HG03060 (cell line): ENCODE data around the gene MGMT.
A peak's percentile ranks its signal among the peaks of the same experiment; 100 is the strongest.

Source experiments
- ATAC-seq: cut with Tn5 transposase; IDR thresholded peaks from one replicate; pipeline ENCODE4 v1.9.1; 2021; ENCODE audit warnings: low read depth, moderate number of reproducible peaks; ENCODE audit not compliant: unreplicated experiment

The MGMT gene

GRCh38 chr10:129449893-129450292, 17.1 kb upstream of the MGMT start:
- no peak for ATAC-seq

- no peak for ATAC-seq
Measured at GRCh38 chr10:129450391-129450790, 16.6 kb upstream of the MGMT start.

- no peak for ATAC-seq
Measured at GRCh38 chr10:129455625-129456024, 11.4 kb upstream of the MGMT start.

GRCh38 chr10:129459762-129460539, 7.1 kb upstream of the MGMT start:
- no peak for ATAC-seq

- no peak for ATAC-seq
Measured at GRCh38 chr10:129462257-129462795, 4.7 kb upstream of the MGMT start.

GRCh38 chr10:129464251-129464650, 2.8 kb upstream of the MGMT start:
- no peak for ATAC-seq

GRCh38 chr10:129465796-129466702, 992 bp upstream of the MGMT start:
- ATAC-seq: no peak

- ATAC-seq: no peak
Measured at GRCh38 chr10:129467359-129468064, 471 bp downstream of the MGMT start.

- no peak for ATAC-seq
Measured at GRCh38 chr10:129468187-129468586, 1.1 kb downstream of the MGMT start.

GRCh38 chr10:129470103-129470851, 3.2 kb downstream of the MGMT start:
- no peak for ATAC-seq

GRCh38 chr10:129471447-129472175, 4.6 kb downstream of the MGMT start:
- no peak for ATAC-seq

- ATAC-seq: peak; percentile 85
Measured at GRCh38 chr10:129472696-129473555, 5.9 kb downstream of the MGMT start.

- ATAC-seq: no peak
Measured at GRCh38 chr10:129474642-129475041, 7.6 kb downstream of the MGMT start.

GRCh38 chr10:129476431-129476830, 9.4 kb downstream of the MGMT start:
- no peak for ATAC-seq

GRCh38 chr10:129477051-129477450, 10.0 kb downstream of the MGMT start:
- ATAC-seq: no peak

GRCh38 chr10:129481641-129482040, 14.6 kb downstream of the MGMT start:
- ATAC-seq: no peak

GRCh38 chr10:129483430-129484010, 16.5 kb downstream of the MGMT start:
- ATAC-seq: no peak

- ATAC-seq: no peak
Measured at GRCh38 chr10:129486805-129487204, 19.8 kb downstream of the MGMT start.
